HG03064 (cell line): ENCODE measurements around the gene KCNJ4.

Experiments
- ATAC-seq: cut with Tn5 transposase; IDR thresholded peaks from one replicate; pipeline ENCODE4 v1.9.1; 2021; ENCODE audit warnings: low read depth; ENCODE audit not compliant: unreplicated experiment

The KCNJ4 gene

DNA sequence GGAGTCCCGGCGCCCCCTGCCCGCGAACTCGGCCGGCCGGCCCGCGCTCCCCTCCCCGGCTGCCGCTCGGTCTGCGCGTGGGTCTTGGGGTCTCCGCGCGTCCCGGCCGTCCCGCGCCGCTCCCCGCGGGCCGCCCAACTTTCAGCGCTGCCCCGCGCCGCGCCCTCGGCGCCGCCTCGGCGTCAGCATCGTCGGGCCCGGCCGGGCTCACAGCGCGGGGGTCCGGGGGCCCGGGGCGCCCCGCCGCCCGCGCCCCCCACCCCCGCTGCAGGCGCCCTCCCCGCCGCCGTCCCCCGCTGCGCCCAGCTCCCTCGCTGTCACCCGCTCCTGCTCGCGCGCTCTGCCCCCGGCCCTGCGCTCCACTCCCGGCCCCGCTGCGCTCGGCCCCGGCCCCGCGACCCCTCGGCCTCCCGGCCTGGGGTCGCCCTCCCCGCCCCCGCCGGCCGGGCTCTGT lies at the start of gene KCNJ4:
KCNJ4 (minus strand) TSS at position 124 of the 454 bp plus-strand sequence. CDS start 27,067 bp downstream, outside the sequence.
- ATAC-seq, result no peak

DNA sequence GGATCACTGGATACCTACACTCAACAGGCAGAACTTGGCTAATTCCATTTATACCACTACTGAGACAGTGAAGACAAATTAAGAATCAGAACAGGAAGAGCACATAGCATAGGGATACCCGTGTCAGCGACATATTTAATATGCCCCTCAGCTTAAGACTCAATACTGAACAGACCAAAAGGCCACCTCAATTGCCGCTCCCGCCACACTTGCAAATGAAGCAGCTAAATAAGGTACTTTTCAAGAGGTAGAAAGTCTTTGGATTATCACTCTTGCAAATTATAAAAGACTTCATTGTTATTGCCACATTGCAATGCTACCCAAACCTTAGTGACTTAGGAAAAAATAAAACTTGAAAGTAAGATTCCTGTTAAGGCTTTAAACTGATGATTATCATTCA lies 48.0 kb upstream of the KCNJ4 start:
- ATAC-seq, result no peak

DNA sequence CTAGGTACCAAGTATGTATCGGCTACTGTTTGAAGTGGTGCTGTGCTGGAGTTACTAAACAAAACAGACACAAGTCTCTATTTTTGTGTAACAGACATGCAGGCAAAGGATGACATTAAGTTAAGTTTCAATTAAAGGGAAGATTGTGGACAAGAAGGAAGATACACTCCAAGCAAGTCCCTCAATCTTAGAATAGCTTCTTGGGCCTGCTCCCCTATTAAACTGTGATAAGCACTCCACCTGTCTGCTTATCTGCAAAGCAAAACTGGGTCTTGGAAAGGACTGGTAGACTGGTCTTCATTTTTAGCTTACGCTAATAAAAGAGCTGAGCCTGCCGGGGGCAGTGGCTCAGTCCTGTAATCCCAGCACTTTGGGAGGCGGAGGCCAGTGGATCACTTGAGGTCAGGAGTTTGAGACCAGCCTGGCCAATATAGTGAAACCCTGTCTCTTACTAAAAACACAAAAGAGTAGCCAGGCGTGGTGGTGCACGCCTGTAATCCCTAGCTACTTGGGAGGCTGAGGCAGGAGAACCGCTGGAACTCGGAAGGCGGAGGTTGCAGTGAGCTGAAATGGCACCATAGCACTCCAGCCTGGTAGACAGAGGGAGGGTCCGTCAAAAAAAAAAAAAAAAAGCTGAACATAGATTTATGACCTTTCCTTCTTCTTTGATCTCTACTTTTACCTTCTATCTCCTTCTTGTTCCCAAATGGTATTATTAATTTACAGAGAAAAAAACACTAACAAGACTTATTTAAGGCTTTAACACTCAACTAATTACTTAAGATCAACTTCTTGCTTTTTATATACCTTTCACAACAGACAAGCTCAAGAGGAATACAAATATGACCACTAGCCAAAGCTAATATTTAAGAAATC lies 47.0 kb upstream of the KCNJ4 start:
- no peak for ATAC-seq

DNA sequence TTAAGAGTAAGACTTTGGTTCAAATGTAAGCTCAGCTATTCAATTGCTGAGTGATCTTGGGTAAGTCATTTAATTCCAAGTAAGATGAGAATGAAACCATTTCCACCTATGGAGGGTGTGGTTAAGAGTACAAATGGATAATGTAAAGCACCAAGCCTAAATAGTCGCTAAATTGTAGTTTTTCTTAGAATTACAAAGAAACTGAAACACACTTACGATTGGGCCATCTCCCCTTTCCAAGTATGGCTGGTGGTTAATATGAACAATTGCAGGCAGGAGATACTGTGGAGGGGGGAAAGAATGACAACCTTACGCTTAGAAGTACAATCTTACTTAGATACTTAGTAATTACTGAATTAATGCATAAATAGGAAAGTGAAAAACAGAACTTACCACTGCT lies 42.9 kb upstream of the KCNJ4 start:
- no peak for ATAC-seq

DNA sequence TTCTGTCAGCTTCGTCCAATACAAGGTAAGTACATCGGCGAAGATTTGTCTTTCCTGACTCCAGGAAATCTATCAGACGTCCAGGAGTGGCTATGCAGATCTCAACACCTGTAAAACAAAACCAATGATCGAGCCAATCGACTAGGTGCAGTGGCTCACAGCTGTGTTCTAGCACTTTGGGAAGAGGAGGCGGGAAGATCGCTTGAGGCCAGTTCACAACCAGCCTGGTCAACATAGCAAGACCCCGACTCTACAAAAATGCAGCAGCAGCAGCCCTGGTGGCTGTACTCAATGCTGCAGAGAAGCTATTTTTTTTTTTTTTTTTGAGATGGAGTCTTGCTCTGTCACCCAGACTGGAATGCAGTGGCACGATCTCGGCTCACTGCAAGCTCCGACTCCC lies 39.9 kb upstream of the KCNJ4 start:
- ATAC-seq, result no peak

DNA sequence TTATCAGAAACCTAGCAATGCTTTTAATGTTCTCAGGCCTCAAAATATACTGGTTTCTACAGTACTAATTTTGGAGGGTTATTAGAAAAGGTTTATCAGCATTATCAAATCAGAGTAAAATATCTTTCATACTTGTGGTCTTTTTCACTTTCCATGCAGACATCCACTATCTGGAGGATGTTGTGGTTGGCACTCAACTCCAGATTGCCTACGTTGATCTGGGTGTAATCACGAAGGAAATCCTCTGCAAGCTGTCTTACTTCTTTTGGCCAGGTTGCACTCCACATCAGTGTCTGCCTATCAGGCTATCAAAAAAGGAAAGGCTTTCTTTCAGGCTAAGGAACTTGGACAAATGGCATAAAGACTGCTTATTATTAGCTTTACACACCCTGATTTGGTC lies 39.5 kb upstream of the KCNJ4 start:
- no peak for ATAC-seq

DNA sequence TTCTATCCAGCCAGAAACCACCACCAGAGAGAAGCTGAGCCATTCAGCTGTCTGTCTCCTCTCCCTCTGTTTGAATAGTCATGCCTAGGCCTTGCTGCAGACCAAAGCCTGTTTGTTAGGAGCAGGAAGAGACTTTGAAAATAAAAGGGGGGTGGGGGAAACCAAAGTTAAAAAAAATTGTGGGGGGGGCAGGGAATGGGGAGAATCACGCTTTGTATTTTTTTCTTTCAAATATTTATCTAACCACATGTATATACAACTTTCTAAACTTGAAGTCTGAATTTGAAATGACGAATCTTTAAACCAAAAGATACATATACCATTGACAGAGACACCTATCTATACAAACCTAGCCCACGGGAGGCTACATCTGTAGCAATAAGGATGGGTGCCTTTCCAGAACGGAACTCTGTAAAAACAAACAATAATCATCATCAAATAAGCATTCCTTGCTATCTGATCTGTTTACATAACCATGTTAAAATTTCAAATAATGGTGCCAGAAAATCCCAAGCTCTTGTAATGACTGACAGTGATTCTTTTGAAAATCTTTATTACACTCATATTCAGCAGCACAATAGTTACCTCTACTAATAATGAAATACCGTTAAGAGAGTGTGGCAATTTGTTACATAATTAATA lies 36.8 kb upstream of the KCNJ4 start:
- ATAC-seq, result no peak

DNA sequence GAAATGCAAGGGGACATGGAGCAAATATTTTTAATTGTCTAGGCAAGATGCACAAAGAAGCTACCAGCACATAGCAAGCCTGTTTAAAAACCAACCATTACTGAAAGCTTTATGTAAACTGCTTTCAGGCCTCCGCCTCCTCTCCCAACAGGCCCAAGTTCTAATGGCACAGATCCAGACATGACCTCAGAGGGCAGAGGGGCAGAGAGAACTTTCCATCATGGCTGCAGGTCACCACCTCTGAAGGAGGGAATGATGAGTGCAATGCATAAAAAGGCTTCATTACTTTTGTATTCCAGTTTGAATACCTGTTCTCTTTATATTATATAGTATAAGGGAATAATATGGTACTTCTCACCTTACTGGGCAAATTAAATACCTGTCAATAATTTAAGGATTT lies 35.9 kb upstream of the KCNJ4 start:
- no peak for ATAC-seq

DNA sequence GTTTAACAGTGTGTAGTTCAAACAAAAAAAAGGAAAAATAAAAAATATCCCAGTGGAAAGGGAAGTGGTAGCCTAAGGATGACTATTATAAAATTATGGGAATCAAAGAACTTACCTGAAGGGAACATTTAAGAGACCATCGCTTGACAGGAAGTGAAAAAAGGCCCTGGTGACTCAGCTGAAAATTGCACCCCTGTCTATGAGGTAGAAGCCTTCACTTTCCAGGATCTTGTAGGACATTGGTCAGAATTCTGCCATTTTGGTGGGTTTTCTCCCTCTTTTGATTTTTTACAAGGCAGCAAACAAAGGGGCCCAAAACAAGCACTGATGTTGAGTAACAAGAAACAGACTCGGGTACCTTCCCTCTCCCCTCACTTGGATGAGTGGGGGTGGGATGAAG lies 35.5 kb upstream of the KCNJ4 start:
- ATAC-seq, result no peak

DNA sequence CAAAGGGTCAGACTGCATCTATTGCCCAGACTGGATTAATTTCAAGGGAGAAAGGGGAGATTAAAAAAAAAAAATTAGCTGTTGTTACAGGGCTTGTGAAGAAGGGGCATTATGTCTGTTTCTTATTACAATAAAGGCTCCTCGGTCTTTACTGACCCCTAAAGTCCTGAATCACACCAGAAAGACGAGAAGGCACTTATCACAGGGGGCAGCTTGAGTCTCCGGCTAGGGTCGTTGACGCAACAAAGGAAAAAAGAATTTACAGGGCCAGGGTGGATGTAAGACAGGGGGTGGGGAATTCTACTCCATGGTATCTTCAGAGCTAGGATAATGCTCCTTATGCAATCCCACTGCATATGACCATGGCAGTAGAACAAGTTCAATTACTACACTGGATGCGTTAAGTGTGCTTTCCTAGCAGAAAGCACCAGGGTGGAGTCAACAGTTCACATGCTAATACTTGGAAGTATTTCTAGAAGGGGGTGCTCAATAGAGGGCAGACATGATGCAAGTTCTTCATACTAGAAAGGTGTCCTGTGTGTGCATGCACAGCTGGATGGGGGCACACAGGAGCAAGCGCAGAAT lies 34.7 kb upstream of the KCNJ4 start:
- no peak for ATAC-seq

DNA sequence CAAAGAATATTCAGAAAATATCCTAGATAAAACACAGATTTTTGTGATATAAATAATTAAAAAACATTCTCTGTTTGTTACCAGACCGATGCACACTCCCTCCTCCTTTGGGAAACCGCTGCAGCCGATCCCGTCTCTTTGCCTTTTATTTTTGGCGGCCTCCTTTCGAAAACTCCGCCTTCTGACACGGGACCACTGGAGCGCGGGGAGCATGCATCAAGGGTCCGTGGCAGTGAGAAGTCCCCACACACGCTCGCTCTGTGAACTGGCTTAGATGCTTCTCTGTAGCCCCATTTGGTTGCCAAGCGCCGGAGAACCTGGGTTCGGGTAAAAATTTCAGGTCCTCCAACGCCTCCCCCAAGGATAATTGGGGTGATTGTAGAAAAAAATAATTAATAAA lies 34.1 kb upstream of the KCNJ4 start:
- ATAC-seq, result no peak

DNA sequence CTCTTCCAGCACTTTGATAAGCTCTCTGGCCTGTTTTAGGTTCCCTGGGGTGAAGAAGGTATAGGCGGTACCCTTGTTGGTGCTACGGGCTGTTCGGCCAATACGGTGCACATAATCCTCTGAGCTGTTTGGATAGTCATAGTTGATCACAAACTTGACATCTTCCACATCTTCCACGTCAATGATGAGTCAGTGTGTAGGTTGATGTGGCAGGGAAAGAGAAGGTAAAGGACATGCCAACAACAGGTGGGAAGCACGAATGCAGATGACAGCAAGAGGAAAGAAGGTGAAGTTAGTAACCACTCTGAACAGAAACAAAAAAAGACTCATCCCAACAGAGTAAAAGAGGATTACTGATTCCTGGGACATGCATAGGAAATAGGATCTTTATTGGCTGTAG lies 32.9 kb upstream of the KCNJ4 start:
- ATAC-seq, result no peak

DNA sequence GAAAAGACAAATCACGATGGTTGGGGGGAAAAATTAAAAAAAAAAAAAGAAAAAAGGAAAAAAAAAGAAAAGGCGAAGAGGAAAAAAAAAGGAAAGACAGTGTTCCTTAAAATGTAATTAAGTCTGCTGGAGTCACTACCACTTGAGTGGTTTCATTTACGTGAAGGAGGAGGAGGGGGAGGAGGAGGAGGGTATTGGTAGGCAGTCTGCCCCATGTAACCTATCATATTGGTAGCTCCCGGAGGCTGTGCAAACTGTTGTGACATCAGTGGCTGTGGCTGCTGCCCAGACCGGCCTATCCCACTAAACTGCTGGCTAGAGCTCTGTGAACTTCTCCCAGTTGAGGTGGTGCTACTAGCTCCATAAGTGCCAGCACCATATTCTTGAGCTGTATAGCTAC lies 30.8 kb upstream of the KCNJ4 start:
- no peak for ATAC-seq

DNA sequence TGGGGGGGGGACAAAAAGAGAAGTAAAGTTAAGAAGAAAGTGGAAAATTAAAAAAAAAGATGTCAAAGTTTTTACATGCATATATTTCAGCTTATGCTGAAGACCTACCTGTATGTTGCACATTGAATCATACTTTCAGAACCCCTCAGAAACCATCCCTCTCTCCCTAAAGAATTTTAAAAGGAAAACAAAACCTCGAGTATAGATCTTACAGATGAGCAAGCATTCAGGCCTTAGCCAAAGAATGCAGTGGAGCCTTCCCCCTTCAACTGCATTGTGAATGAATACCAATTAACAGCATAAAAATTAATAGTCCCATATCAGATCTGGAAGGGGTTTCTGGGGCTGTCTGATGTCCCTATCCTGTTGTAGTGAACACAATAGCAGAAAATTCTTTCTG lies 29.2 kb upstream of the KCNJ4 start:
- no peak for ATAC-seq

DNA sequence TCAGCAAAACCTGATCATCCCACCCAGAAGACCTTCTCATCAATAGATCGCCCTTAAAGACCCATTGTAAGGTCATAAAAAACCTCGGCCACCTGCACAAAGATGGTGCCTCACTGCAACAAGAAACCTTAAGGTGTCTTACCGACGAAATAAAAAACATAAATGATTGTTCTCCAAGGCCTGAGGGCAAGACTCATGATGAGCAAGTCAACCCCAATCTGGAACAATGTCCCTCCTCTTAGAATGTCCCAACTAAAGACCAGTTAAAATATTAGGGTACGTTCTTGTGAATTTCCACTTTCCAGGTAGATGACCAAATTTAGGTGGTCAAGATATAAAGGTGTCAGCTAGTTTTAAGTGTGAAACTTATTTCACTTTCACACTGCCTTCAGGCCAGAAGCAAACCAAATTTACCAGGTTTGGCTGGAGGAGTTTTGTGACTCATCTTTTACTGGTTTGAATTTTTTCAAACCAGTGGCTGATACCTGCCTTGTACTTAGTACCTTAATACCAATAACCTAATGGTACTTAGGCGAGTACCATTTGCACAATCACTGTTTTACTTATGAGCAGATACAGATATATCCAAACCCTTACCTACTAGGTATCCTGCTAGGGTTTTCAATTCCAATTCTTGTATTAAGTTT lies 27.8 kb upstream of the KCNJ4 start:
- ATAC-seq, result no peak

DNA sequence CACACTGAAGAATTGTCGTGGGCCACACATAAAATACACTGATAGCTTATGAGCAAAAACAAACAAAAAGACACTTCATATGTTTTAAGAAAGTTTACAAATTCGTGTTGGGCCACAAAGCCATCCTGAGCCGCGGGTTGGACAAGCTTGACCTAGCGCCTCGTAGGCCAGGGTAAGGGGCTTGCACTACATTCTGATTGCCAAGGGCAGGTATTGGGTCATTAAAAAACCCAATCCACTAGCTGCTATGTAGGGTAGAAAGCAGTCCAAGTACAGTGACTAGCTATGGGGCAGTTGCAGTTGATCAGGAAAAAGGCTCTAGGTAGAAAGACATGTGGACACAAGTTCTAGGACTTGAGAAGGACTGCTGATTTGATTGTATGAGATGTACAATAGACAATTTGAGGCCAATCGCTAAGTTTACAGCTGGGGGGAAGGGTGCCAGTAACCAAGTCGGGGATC lies 26.9 kb upstream of the KCNJ4 start:
- no peak for ATAC-seq

DNA sequence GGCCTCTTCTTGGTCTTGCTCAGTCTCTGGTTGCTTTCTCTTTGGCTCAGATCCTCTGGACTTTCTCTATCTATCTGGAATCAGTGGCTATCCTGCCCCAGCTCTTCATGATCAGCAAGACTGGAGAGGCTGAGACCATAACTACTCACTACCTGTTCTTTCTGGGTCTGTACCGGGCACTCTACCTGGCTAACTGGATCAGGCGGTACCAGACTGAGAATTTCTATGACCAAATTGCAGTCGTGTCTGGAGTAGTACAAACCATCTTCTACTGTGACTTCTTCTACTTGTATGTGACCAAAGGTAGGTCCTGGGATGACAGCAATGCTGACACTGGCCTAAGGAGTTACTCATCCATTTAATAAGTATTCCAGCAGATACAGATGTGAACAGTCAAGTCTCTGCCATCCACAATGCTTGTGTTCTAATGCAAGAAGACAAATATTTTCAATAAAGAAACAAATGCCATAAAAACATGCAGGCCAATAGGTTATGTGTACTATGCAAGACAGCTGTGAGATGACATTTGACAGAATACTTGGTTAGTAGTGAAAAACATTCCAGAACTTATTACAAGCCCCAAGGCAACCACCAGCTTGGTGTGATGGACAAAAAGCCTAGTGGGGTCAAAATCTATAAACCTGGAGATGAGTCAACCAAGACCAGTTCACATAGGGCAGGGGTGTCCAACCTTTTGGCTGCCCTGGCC lies 26.3 kb upstream of the KCNJ4 start:
- no peak for ATAC-seq

DNA sequence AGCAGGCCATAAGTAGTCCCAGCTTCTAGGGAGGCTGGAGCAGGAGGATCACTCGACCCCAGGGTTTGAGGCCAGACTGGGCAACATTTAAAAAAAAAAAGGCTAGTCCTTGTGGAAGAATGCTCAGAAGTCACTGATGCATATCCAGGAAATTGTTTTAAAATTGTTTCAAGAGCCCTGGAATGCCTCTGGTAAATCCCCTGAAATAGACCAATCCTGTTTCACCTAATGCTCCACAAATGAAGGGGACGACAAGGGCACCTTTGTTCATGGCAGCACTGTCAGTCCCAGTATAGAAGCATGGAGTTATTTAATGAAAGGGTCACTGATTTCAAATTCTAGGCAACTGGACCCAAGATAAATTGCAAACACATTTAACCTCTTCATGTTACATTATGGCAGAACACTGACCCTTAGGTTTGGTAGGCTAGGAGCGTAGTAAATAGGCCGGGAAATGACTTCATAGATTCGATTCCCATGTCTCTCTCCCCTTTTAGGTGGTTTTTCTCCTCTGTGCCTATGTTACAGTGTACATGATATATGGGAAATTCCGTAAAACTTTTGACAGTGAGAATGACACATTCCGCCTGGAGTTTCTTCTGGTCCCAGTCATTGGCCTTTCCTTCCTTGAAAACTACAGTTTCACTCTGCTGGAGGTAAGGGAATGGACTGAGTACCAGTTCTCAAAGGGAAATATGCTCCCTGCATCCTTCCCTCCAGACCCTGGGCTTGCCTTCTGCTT lies 24.3 kb upstream of the KCNJ4 start:
- no peak for ATAC-seq

DNA sequence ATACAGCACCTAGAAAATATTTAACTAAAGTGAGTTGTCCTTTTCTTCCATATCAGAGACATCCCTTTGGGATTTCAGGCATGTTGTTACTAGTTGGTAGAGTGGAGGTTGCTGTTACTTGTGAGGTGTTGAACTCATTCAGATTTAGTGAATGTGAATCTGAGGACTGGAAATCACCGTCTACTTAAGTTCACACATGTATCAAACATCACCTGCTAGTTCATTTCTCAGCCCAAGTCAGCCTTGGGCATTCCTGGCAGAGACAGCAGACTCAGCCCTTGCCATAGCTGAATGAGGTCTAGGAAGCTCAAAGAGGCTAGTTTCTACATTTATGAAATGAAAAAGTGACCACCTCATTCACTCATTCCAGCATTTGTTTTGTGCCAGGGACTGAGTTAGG lies 22.6 kb upstream of the KCNJ4 start:
- no peak for ATAC-seq
